A172 (cell line): ENCODE measurements around the gene CDK11A. TPM values are rescaled to one million over a fixed set of nuclear protein-coding genes. Genes with fewer than 3 reads are reported as not detected.

Experiments
- DNase-seq: peaks from one replicate; pipeline ENCODE4 v3.0.0-alpha.2; 2015; ENCODE audit warnings: low spot score
- total RNA-seq: library from RNA; depleted of rRNA; stranded (reverse); fragments of >200 nt; shearing (Covaris generic); gene quantifications from 2 replicates; pipeline ENCODE4 v1.2.3, GENCODE V29; 2014; rRNA removed

CDK11A gene
- 6.6 and 9.8 TPM in 2 replicates for total RNA-seq

- DNase-seq: peak; percentile 97
Measured at GRCh38 chr1:1724035-1724864, at the start of gene CDK11A. TSS of gene CDK11A (minus strand) at chr1:1724357. CDS start at chr1:1722818, 1,539 bp downstream.

GRCh38 chr1:1773874-1774273 lies 49.7 kb upstream of the CDK11A start:
- DNase-seq: no peak

- DNase-seq: no peak
Measured at GRCh38 chr1:1771096-1771495, 46.9 kb upstream of the CDK11A start.

GRCh38 chr1:1770102-1770501 lies 45.9 kb upstream of the CDK11A start:
- DNase-seq: no peak

GRCh38 chr1:1768249-1768992 lies 44.3 kb upstream of the CDK11A start:
- no peak for DNase-seq

- DNase-seq: no peak
Measured at GRCh38 chr1:1764876-1765470, 40.8 kb upstream of the CDK11A start.

- no peak for DNase-seq
Measured at GRCh38 chr1:1763657-1764621, 39.8 kb upstream of the CDK11A start.

GRCh38 chr1:1761504-1762376 lies 37.6 kb upstream of the CDK11A start:
- no peak for DNase-seq

- no peak for DNase-seq
Measured at GRCh38 chr1:1760715-1761114, 36.6 kb upstream of the CDK11A start.

GRCh38 chr1:1760345-1760650 lies 36.1 kb upstream of the CDK11A start:
- no peak for DNase-seq

- no peak for DNase-seq
Measured at GRCh38 chr1:1759456-1760344, 35.5 kb upstream of the CDK11A start.

- DNase-seq: peak; percentile 84
Measured at GRCh38 chr1:1758692-1759455, 34.7 kb upstream of the CDK11A start.

- no peak for DNase-seq
Measured at GRCh38 chr1:1758059-1758621, 34.0 kb upstream of the CDK11A start.

GRCh38 chr1:1757422-1758058 lies 33.4 kb upstream of the CDK11A start:
- DNase-seq: no peak

GRCh38 chr1:1756661-1757421 lies 32.7 kb upstream of the CDK11A start:
- no peak for DNase-seq

GRCh38 chr1:1755852-1756251 lies 31.7 kb upstream of the CDK11A start:
- DNase-seq: no peak

GRCh38 chr1:1755426-1755825 lies 31.3 kb upstream of the CDK11A start:
- DNase-seq: no peak
